Tibial nerve (tissue), 4 donors: ENCODE data around the gene PLS1.

ENCODE experiments used
- CTCF ChIP-seq, 5 experiments: fragments of 200-600 bp in 3 of 5; fragments of 450-650 bp in 2 of 5; sonication (generic) in 3 of 5; IDR thresholded peaks; one replicate each; pipeline ENCODE4 v1.5.1; 2016 to 2019; ENCODE audit warnings: antibody characterized with exemption in 5 of 5, mild to moderate bottlenecking in 3 of 5, moderate library complexity in 2 of 5
- EP300 ChIP-seq, 2 donors: sonication (generic); formaldehyde crosslinking; IDR thresholded peaks; one replicate each; pipeline ENCODE4 v1.6.1; 2017; ENCODE audit warnings: antibody characterized with exemption in 2 of 2, mild to moderate bottlenecking in 1 of 2
- POLR2A ChIP-seq, 2 donors: fragments of 450-650 bp; IDR thresholded peaks; one replicate each; pipeline ENCODE4 v1.6.1; 2017; ENCODE audit warnings: antibody characterized with exemption in 2 of 2, mild to moderate bottlenecking in 2 of 2, moderate library complexity in 2 of 2

- TF ChIP-seq CTCF (IDR thresholded peaks at IDR 0.05) (no peak), EP300 (IDR thresholded peaks at IDR 0.05) (no peak), POLR2A (IDR thresholded peaks at IDR 0.05) (no peak)
Observed at GRCh38 chr3:142691527-142691926, 95.3 kb downstream of the PLS1 start.
